B cell (primary cell): Measurements from ENCODE around the gene FAHD1.

Experiments used
- CTCF ChIP-seq: fragments of 200-600 bp; IDR thresholded peaks from one replicate; pipeline ENCODE4 v1.8.0; 2022; ENCODE audit warnings: antibody characterized with exemption, mild to moderate bottlenecking
- EZH2 ChIP-seq: IDR thresholded peaks from 2 replicates; pipeline ENCODE4 v1.6.1; 2012; ENCODE audit warnings: borderline replicate concordance, low read depth, mild to moderate bottlenecking, moderate library complexity, low read length; ENCODE audit not compliant: insufficient read depth, poor library complexity, severe bottlenecking

- TF ChIP-seq EZH2 (no peak), CTCF (no peak)
Measured at GRCh38 chr16:1794908-1795666, 31.9 kb upstream of the FAHD1 start.
